Measurements from ENCODE around the gene DNAH3.

GRCh38 chr16:21070564-21070963 is 80.1 kb downstream of the DNAH3 start:
- TF ChIP-seq, protein P1, sequence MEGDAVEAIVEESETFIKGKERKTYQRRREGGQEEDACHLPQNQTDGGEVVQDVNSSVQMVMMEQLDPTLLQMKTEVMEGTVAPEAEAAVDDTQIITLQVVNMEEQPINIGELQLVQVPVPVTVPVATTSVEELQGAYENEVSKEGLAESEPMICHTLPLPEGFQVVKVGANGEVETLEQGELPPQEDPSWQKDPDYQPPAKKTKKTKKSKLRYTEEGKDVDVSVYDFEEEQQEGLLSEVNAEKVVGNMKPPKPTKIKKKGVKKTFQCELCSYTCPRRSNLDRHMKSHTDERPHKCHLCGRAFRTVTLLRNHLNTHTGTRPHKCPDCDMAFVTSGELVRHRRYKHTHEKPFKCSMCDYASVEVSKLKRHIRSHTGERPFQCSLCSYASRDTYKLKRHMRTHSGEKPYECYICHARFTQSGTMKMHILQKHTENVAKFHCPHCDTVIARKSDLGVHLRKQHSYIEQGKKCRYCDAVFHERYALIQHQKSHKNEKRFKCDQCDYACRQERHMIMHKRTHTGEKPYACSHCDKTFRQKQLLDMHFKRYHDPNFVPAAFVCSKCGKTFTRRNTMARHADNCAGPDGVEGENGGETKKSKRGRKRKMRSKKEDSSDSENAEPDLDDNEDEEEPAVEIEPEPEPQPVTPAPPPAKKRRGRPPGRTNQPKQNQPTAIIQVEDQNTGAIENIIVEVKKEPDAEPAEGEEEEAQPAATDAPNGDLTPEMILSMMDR (conservative IDR thresholded peaks at IDR 0.05; ENCODE audit: low read length) = no peak
- TF ChIP-seq EZH2phosphoT487 (IDR thresholded peaks at IDR 0.05; ENCODE audit: borderline replicate concordance) = no peak

Data from Loucy (cell line).